Adipocyte (in vitro differentiated cells): Measurements from ENCODE around the gene AFF3.
"Not testable (repeated sequence)": the region's sequence is repeated elsewhere in the genome, so short reads cannot be mapped to it uniquely, and the experiment has no call there.

Experiments
- DNase-seq: peaks from one replicate; pipeline ENCODE4 v3.0.0-alpha.2; 2015; ENCODE audit warnings: low read depth
- H3K27me3 ChIP-seq: replicated peaks from 2 replicates; pipeline ENCODE4 v1.7.0; 2013; ENCODE audit warnings: mild to moderate bottlenecking, low read length, moderate library complexity; ENCODE audit not compliant: control insufficient read depth, insufficient read depth
- H3K36me3 ChIP-seq: 2 replicates; pipeline ENCODE4 v1.7.0; 2013; ENCODE audit warnings: low read length, mild to moderate bottlenecking, moderate library complexity; ENCODE audit not compliant: control insufficient read depth, insufficient read depth, severe bottlenecking
- H3K4me1 ChIP-seq: 2 replicates; pipeline ENCODE4 v1.7.0; 2013; ENCODE audit warnings: mild to moderate bottlenecking, low read length, moderate library complexity; ENCODE audit not compliant: control insufficient read depth, insufficient read depth
- H3K4me3 ChIP-seq: 2 replicates; pipeline ENCODE4 v1.7.0; 2013; ENCODE audit warnings: mild to moderate bottlenecking, low read length, moderate library complexity
- H3K9ac ChIP-seq: 2 replicates; pipeline ENCODE4 v1.7.0; 2013; ENCODE audit warnings: mild to moderate bottlenecking, low read length, moderate library complexity
- H3K9me3 ChIP-seq: 2 replicates; pipeline ENCODE4 v1.7.0; 2013; ENCODE audit warnings: mild to moderate bottlenecking, low read length, moderate library complexity; ENCODE audit not compliant: control insufficient read depth

Gene AFF3

DNA sequence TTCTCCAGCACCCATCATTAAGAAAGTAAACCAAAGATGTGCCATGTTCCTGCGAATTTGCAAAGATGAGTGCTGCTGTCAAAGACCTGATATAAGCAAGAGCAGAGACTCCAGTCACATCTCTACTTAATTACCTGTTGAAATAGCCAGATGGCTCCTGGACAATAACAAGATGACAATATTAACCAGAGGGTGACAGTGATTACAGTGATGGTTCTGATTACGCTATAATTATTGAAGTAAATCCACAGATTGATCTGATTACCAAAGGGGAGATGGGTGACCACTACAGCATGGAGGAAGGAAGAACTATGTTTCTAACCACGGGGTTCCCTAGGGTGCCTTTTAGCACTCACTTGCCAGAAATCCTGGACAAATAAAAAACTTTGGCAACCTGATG is 36.5 kb upstream of the AFF3 start:
- peaks cover 7% of the 10 kb centered on the region for H3K4me1 ChIP-seq

DNA sequence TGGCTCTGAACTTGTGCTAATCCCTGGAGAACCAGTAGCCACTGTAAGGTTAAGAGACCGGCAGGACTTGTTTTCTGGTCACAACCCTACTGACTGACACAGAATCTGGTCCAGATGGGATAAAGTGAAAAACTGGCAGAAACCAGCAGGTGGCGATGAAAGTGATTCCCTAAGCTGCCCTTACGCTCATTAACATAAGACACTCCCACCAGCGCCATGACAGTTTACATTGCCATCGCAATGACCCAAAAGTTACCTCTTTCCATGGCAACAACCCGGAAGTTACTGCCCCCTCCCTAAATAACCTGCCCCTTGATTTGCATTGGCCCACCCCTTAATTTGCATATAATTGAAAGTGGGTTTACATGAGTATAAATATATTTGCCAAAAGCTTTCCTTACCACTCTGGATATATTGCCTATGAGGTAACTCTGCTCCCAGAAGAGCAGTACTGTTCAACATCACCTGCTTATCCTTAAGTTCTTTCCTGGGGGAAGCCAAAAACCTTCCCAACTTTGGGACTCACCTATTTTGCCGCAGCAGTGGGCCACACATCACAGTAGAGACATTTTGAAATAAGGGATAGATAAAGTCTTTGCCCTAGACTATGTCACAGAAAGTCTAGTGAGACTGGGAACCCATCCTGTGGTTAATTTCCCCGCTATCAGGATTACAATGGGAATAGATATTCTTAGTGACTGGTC is 35.8 kb upstream of the AFF3 start:
- no peak overlapping the region for H3K9ac ChIP-seq
- H3K4me3 ChIP-seq = no peak overlapping the region
- H3K4me1 ChIP-seq = peaks cover 13% of the 10 kb centered on the region
- peaks cover 5% of the 10 kb centered on the region for H3K27me3 ChIP-seq
- no peak for DNase-seq
- no peaks in the 10 kb centered on the region for H3K9me3 ChIP-seq
- no peaks in the 10 kb centered on the region for H3K36me3 ChIP-seq

More for the DNA sequence above, 36.5 kb upstream of the AFF3 start:
- no peaks in the 10 kb centered on the region for H3K36me3 ChIP-seq
- H3K27me3 ChIP-seq = peaks cover 5% of the 10 kb centered on the region
- DNase-seq = no peak
- no peak overlapping the region for H3K4me3 ChIP-seq
- H3K9ac ChIP-seq = no peak overlapping the region
- no peaks in the 10 kb centered on the region for H3K9me3 ChIP-seq

DNA sequence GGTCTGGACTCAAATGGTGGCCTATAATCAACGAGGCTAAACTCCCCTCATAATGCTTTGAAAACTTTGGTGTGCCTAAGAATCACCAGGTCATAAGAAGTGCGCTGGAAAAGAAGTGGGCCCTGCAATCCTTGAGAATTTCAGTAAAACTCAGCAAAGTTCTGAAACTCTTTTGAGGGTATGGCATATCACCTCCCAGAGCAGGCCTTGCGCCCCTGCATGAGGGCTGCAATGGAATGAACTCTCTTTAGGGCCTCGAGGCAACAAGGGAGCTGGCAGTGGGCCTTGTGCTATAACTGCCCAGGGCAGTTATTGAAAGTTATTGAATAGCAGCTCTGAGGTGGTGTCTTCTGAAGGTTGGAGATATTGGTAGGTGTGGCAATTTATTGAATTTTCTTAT is 34.5 kb upstream of the AFF3 start:
- Histone ChIP-seq H3K36me3 (no peaks in the 10 kb centered on the region), H3K4me3 (no peak overlapping the region), H3K4me1 (peaks cover 11% of the 10 kb centered on the region), H3K9ac (no peak overlapping the region), H3K27me3 (peaks cover 5% of the 10 kb centered on the region), H3K9me3 (no peaks in the 10 kb centered on the region)
- DNase-seq = no peak

DNA sequence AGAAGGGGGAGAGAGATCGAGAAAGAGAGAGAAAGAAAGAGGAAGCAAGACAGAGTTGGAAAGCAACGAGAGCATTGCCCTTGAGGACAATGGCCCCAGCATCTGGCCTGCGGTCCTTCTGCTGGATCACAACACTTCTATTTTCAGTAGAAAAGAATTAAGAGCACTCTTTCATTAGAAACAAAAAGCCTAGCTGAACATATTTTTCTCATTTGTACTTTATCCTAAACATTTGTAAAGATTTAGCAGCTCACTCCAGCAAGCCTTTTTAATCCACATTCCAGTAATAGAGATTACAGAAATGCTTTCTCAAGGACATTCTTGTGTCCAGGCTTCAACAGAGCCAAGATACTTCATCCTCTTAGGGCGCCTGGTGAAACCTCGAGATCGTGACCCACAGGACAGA is 31.6 kb upstream of the AFF3 start:
- Histone ChIP-seq H3K4me3 (no peak overlapping the region), H3K27me3 (no peaks in the 10 kb centered on the region), H3K4me1 (peaks cover 11% of the 10 kb centered on the region), H3K9me3 (no peaks in the 10 kb centered on the region), H3K9ac (no peak overlapping the region), H3K36me3 (no peaks in the 10 kb centered on the region)
- peak; percentile 80 for DNase-seq

DNA sequence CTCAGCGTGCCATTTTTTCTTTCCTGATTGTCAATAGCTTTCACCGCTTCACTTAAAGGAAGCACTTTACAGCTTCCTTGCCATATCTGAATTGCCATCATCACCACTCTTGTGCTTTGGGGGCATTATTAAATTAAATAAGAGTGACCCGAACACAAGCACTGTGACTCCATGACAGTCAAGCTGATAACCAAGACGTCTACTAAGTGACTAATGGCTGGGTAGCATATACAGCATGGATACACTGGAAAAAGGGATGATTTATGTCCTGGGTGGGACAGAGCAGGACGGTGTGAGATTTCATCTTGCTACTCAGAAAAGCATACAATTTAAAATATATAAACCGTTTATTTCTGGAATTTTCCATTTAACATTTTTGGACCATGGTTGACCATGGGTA is 24.3 kb upstream of the AFF3 start:
- H3K9ac ChIP-seq = no peak overlapping the region
- no peaks in the 10 kb centered on the region for H3K4me1 ChIP-seq
- peaks cover 10% of the 10 kb centered on the region for H3K9me3 ChIP-seq
- no peak for DNase-seq
- no peaks in the 10 kb centered on the region for H3K27me3 ChIP-seq
- no peaks in the 10 kb centered on the region for H3K36me3 ChIP-seq
- no peak overlapping the region for H3K4me3 ChIP-seq

DNA sequence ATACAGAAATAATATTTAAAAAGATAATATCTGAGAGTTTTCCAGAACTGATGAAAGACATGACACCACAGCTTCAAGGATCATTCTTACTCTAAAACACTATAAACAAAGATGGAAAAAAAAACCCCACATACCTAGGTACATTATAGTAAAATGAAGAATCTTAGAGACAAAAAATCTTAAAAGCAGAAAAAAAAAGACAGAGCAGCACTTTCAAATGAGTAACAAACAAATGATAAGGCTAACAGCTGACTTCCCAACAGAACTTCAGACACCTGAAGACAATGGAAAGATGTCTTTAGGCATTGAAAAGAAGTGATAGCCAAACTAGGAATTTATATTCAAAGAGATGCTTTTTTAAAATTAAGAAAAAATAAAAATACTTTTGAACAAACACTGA is 21.2 kb upstream of the AFF3 start:
- peaks cover 10% of the 10 kb centered on the region for H3K9me3 ChIP-seq
- H3K4me1 ChIP-seq = no peaks in the 10 kb centered on the region
- H3K36me3 ChIP-seq = no peaks in the 10 kb centered on the region
- H3K27me3 ChIP-seq = no peaks in the 10 kb centered on the region
- no peak overlapping the region for H3K4me3 ChIP-seq
- no peak for DNase-seq
- H3K9ac ChIP-seq = no peak overlapping the region

DNA sequence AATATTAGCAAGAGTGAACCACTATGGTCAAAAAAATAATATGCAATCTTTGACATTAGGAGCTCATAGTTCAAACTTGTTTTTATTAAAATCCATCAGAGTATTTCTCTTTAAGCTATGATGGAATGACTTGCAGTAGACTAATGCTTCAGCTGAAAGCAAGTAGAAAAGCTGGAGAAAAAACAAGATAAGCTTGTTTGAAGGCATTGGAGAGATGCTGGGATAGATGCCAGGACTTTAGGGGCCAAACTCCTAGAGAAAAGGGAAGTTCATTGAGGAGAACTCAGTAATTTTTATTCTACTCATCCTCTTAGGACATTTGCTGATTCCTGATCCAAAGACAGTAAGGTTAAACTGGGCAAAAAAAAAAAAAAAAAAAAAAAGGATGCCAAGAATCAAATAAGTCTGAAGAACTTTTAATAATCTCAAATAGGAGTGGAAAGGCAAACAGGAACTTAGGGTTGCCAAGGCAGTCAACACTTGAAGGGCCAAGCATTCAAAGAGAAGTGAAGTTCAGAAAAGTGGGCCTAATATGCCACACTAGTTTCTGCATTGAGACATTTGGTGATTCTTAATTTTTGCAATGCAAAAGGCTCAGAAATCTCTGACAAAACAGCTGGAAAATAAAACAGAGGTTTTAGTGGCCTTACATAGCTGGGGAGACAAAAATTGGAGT is 19.7 kb upstream of the AFF3 start:
- H3K9ac ChIP-seq = no peak overlapping the region
- no peak overlapping the region for H3K4me3 ChIP-seq
- no peaks in the 10 kb centered on the region for H3K4me1 ChIP-seq
- H3K36me3 ChIP-seq = no peaks in the 10 kb centered on the region
- H3K9me3 ChIP-seq = peaks cover 10% of the 10 kb centered on the region
- DNase-seq = no peak
- no peaks in the 10 kb centered on the region for H3K27me3 ChIP-seq

DNA sequence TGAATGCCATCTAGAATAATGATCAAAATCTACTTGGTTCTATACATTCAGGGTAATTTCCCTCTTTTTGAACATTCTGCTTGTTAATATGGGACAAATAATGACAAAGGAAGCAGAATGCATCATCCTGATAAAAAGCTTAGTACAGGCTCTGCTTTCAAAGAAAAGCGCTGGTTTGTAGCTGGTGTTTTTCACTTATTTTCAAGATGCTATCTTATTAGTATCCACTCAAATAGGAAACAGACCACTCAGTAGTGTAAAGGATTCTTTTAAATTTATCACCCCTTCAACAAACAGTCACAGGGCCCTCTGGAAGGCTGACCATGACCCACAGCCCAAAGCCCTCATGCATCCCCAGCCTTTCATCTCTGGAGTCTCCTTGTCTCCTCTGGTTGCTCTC is 18.0 kb upstream of the AFF3 start:
- H3K9ac ChIP-seq = no peak overlapping the region
- H3K36me3 ChIP-seq = no peaks in the 10 kb centered on the region
- no peak overlapping the region for H3K4me3 ChIP-seq
- no peaks in the 10 kb centered on the region for H3K27me3 ChIP-seq
- H3K9me3 ChIP-seq = peaks cover 10% of the 10 kb centered on the region
- DNase-seq = no peak
- no peaks in the 10 kb centered on the region for H3K4me1 ChIP-seq

DNA sequence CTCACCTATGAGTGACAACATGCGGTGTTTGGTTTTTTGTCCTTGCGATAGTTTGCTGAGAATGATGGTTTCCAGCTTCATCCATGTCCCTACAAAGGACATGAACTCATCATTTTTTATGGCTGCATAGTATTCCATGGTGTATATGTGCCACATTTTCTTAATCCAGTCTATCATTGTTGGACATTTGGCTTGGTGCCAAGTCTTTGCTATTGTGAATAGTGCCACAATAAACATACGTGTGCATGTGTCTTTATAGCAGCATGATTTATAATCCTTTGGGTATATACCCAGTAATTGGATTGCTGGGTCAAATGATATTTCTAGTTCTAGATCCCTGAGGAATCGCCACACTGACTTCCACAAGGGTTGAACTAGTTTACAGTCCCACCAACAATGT is 9.4 kb upstream of the AFF3 start:
- not testable (repeated sequence) for H3K4me3 ChIP-seq, H3K4me1 ChIP-seq, H3K9ac ChIP-seq, H3K36me3 ChIP-seq, H3K27me3 ChIP-seq, DNase-seq
- H3K9me3 ChIP-seq = peaks cover 11% of the 10 kb centered on the region

DNA sequence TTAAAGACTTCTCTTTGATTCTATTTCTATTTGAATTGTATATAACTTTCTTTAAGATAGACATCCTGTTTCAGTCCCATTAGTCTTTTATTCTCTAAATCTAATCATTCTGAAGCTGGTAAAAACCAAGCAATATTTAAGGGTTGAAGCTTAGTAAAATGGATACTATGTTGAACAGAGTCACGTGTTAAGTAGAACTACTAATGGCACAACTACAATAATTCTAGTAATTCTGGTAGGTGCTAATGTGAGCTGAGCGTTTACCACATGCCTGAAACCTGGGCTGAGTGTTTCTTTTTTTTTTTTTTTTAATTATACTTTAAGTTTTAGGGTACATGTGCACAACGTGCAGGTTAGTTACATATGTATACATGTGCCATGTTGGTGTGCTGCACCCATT is 8.9 kb upstream of the AFF3 start:
- Histone ChIP-seq H3K27me3 (no peaks in the 10 kb centered on the region), H3K36me3 (no peaks in the 10 kb centered on the region), H3K4me1 (no peaks in the 10 kb centered on the region), H3K9ac (no peak overlapping the region), H3K9me3 (peaks cover 11% of the 10 kb centered on the region), H3K4me3 (no peak overlapping the region)
- DNase-seq = no peak

DNA sequence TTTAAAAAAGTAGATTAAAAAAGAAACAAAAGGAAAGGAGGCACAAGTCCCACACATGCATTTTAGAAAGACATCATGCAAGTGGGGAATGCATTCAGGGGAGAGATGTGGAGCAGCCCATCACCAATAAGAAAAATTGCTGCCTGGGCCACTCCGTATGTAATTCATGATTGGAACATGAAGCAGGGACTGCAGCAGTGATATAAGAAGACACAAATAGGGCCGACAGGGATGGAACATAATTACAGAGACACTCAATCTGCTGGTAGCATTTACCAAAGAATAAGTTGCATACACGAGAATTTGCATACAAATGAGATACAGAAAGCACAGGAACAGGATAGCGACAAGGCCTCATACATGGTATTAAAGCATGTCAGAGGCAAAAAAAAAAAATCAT is 6.5 kb upstream of the AFF3 start:
- Histone ChIP-seq H3K36me3 (no peaks in the 10 kb centered on the region), H3K9me3 (peaks cover 11% of the 10 kb centered on the region), H3K4me1 (no peaks in the 10 kb centered on the region), H3K27me3 (no peaks in the 10 kb centered on the region), H3K4me3 (no peak overlapping the region), H3K9ac (no peak overlapping the region)
- no peak for DNase-seq

DNA sequence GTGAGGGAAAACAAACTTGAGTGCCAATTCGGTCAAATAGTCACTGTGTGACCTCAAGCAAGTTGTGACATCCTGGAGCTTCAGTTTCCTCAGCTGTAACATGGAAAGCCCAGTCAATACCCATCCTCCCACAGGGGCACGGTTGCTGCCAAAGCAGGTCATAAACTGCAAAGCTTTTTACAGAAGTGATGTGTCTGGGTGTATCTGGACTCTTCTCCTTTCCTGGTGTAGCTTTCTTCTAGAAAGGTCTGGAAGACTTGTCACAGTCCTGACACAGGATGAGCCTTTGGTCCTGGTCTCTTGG is 4.2 kb upstream of the AFF3 start:
- no peak overlapping the region for H3K9ac ChIP-seq
- peaks cover 11% of the 10 kb centered on the region for H3K9me3 ChIP-seq
- no peak for DNase-seq
- no peaks in the 10 kb centered on the region for H3K36me3 ChIP-seq
- no peak overlapping the region for H3K4me3 ChIP-seq
- H3K27me3 ChIP-seq = no peaks in the 10 kb centered on the region
- no peaks in the 10 kb centered on the region for H3K4me1 ChIP-seq
